ENCODE results near the gene DBX1.
"Not testable (repeated sequence)": the region's sequence is repeated elsewhere in the genome, so short reads cannot be mapped to it uniquely, and the experiment has no call there.

Gene DBX1

GRCh38 chr11:20161923-20162744 lies 1.9 kb upstream of the DBX1 start:
- DNase-seq (ENCODE audit: low read depth, low spot score), result no peak

GRCh38 chr11:20161230-20161918 lies 1.1 kb upstream of the DBX1 start:
- no peak for DNase-seq (ENCODE audit: low read depth, low spot score)

GRCh38 chr11:20159466-20160381 lies 551 bp downstream of the DBX1 start:
- DNase-seq (ENCODE audit: low read depth, low spot score), result no peak

- no peak for DNase-seq (ENCODE audit: low read depth, low spot score)
These were observed 1.5 kb downstream of the DBX1 start for GRCh38 chr11:20158597-20159257.

- no peak for DNase-seq (ENCODE audit: low read depth, low spot score)
These were observed 2.5 kb downstream of the DBX1 start for GRCh38 chr11:20157728-20158127.

- DNase-seq (ENCODE audit: low read depth, low spot score), result no peak
These were observed 3.2 kb downstream of the DBX1 start for GRCh38 chr11:20156876-20157613.

GRCh38 chr11:20156280-20156875 lies 3.9 kb downstream of the DBX1 start:
- DNase-seq (ENCODE audit: low read depth, low spot score), result no peak

GRCh38 chr11:20155683-20156279 lies 4.5 kb downstream of the DBX1 start:
- no peak for DNase-seq (ENCODE audit: low read depth, low spot score)

GRCh38 chr11:20154381-20154780 lies 5.9 kb downstream of the DBX1 start:
- DNase-seq (ENCODE audit: low read depth, low spot score), result no peak

GRCh38 chr11:20138707-20139106 lies 21.6 kb downstream of the DBX1 start:
- no peak for DNase-seq (ENCODE audit: low read depth, low spot score)

- no peak for DNase-seq (ENCODE audit: low read depth, low spot score)
These were observed 22.6 kb downstream of the DBX1 start for GRCh38 chr11:20137637-20138036.

- no peak for DNase-seq (ENCODE audit: low read depth, low spot score)
These were observed 25.1 kb downstream of the DBX1 start for GRCh38 chr11:20134991-20135736.

- no peak for DNase-seq (ENCODE audit: low read depth, low spot score)
These were observed 27.6 kb downstream of the DBX1 start for GRCh38 chr11:20132667-20133039.

GRCh38 chr11:20131788-20132666 lies 28.2 kb downstream of the DBX1 start:
- DNase-seq (ENCODE audit: low read depth, low spot score), result no peak

- no peak for DNase-seq (ENCODE audit: low read depth, low spot score)
These were observed 30.6 kb downstream of the DBX1 start for GRCh38 chr11:20129665-20130064.

- not testable (repeated sequence) for DNase-seq (ENCODE audit: low read depth, low spot score)
These were observed 31.8 kb downstream of the DBX1 start for GRCh38 chr11:20128528-20128825.

- no peak for DNase-seq (ENCODE audit: low read depth, low spot score)
These were observed 32.4 kb downstream of the DBX1 start for GRCh38 chr11:20127671-20128527.

- DNase-seq (ENCODE audit: low read depth, low spot score), result no peak
These were observed 33.6 kb downstream of the DBX1 start for GRCh38 chr11:20126724-20127123.
